Measurements from ENCODE around the gene SLC27A1. TPM values are rescaled to one million over a fixed set of nuclear protein-coding genes. Genes with fewer than 3 reads are reported as not detected.
A peak's percentile ranks its signal among the peaks of the same experiment; 100 is the strongest.

The SLC27A1 gene
- polyA plus RNA-seq, 1 of the 3 experiments (the other 2 are of a cell fraction): 15.0 TPM

DNA sequence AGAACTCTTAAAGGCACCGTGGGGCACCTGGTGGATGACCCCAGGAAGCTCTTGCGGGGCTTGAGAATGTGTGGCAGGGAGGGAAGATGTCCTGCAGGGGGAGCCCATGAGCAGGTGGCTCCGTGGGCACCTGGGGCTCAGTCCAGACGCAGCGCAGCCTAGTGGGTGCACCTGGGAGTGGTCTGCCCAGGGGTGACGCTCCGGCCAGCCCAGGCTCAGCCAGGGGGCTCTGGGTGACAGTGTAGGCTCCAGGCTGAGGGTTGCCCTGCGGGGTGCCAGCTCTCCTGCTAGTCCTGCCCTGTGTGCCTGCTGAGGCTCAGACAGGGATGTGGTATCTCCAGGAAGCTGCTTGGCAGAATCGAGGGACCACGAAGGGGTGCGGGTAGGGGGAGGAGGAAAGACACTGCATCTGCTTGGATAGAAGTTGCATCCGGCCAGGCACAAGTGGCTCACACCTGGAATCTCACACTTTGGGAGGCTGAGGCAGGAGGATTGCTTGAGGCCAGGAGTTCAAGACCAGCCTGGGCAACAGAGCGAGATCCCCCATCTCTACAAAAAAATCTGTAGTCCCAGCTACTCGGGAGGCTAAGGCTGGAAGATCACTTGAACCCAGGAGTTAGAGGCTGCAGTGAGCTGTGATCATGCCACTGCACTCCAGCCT lies 26.1 kb downstream of the SLC27A1 start:
- no peak overlapping the region for H2AFZ ChIP-seq (ENCODE audit: low read depth)
- no peaks in the 10 kb centered on the region for H3F3A ChIP-seq (replicated peaks; ENCODE audit: insufficient read depth)
- H3K9me2 ChIP-seq: no peaks in the 10 kb centered on the region
- no peaks in the 10 kb centered on the region; the same call in 1 of the 2 replicates for H3K79me2 ChIP-seq (ENCODE audit: insufficient read depth)
- H3K27ac ChIP-seq (ENCODE audit: low read depth in 2 of 2, low read length in 1 of 2): no peak overlapping the region
- H3K27me3 ChIP-seq (ENCODE audit: insufficient read depth): no peaks in the 10 kb centered on the region
- H3K4me1 ChIP-seq (ENCODE audit: control insufficient read depth in 1 of 2, insufficient read depth in 2 of 2, low read depth in 1 of 2, low read length in 1 of 2): no peaks in the 10 kb centered on the region; a peak in 1 of 4 replicates
- H3K4me2 ChIP-seq: no peak overlapping the region
- peaks cover 3 to 9% of the 10 kb centered on the region in 2 experiments for H3K36me3 ChIP-seq (replicated peaks in 1 of 2; ENCODE audit: control insufficient read depth in 1 of 2, insufficient read depth in 2 of 2, low read length in 1 of 2)
- no peaks in the 10 kb centered on the region for H3K9me3 ChIP-seq
- WGBS (ENCODE audit: low lambda C conversion rate): 80% methylated on average over 9 of the region's 14 CpGs
- ChIA-PET POLR2A (no interaction called here), CTCF (interaction anchor here (0.5 to 2.5 kb wide), 24 partner anchors 9 to 359 kb away, joined by 3 to 15 read pairs (median 4); partner anchors contain the start of genes PGLS and SLC27A1)
- no peak overlapping the region for H3K9ac ChIP-seq
- no peak overlapping the region for H3K4me3 ChIP-seq (ENCODE audit: low read depth in 2 of 2, low read length in 1 of 2)
- peaks cover 7% of the 10 kb centered on the region; the same call in 1 of the 2 replicates for H4K20me1 ChIP-seq (ENCODE audit: insufficient read depth)
- peak; percentile 91 for DNase-seq
- TF ChIP-seq FOXJ3 (CRISPR knock-in tag; IDR thresholded peaks at IDR 0.05) (no peak), EZH2phosphoT487 (IDR thresholded peaks at IDR 0.05; ENCODE audit: borderline replicate concordance, low read depth) (no peak), TEAD4 (IDR thresholded peaks at IDR 0.05; ENCODE audit: borderline replicate concordance, insufficient read depth) (no peak), MXI1 (IDR thresholded peaks at IDR 0.05; ENCODE audit: low read depth, low read length) (no peak), TCF12 (IDR thresholded peaks at IDR 0.05) (no peak), TAF1 (IDR thresholded peaks at IDR 0.05; ENCODE audit: borderline replicate concordance, low read depth, low read length) (no peak; the same call in 1 of the 2 replicates), FOXM1 (IDR thresholded peaks at IDR 0.05; ENCODE audit: low read depth) (no peak), RAD21 (IDR thresholded peaks at IDR 0.05; ENCODE audit: low read length) (peak; percentile 43), RCOR1 (IDR thresholded peaks at IDR 0.05; ENCODE audit: low read length) (no peak), EP300 (IDR thresholded peaks at IDR 0.05; ENCODE audit: borderline replicate concordance in 1 of 2, low read depth in 1 of 2, low read length in 1 of 2) (no peak), SIN3A (IDR thresholded peaks at IDR 0.05; ENCODE audit: borderline replicate concordance, low read depth, low read length) (no peak), SMC3 (IDR thresholded peaks at IDR 0.05; ENCODE audit: low read depth, low read length) (peak; percentile 38), ELF1 (IDR thresholded peaks at IDR 0.05) (no peak), NFIC (IDR thresholded peaks at IDR 0.05; ENCODE audit: borderline replicate concordance) (no peak), RXRA (IDR thresholded peaks at IDR 0.05; ENCODE audit: borderline replicate concordance, low read depth) (no peak), JUND (IDR thresholded peaks at IDR 0.05) (no peak), RFX5 (IDR thresholded peaks at IDR 0.05; ENCODE audit: low read length) (no peak), MEF2A (IDR thresholded peaks at IDR 0.05; ENCODE audit: borderline replicate concordance, low read depth) (no peak)
- TF ChIP-seq, protein P1, sequence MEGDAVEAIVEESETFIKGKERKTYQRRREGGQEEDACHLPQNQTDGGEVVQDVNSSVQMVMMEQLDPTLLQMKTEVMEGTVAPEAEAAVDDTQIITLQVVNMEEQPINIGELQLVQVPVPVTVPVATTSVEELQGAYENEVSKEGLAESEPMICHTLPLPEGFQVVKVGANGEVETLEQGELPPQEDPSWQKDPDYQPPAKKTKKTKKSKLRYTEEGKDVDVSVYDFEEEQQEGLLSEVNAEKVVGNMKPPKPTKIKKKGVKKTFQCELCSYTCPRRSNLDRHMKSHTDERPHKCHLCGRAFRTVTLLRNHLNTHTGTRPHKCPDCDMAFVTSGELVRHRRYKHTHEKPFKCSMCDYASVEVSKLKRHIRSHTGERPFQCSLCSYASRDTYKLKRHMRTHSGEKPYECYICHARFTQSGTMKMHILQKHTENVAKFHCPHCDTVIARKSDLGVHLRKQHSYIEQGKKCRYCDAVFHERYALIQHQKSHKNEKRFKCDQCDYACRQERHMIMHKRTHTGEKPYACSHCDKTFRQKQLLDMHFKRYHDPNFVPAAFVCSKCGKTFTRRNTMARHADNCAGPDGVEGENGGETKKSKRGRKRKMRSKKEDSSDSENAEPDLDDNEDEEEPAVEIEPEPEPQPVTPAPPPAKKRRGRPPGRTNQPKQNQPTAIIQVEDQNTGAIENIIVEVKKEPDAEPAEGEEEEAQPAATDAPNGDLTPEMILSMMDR (IDR thresholded peaks at IDR 0.05): peak; percentile 81
- TF ChIP-seq, protein P2, sequence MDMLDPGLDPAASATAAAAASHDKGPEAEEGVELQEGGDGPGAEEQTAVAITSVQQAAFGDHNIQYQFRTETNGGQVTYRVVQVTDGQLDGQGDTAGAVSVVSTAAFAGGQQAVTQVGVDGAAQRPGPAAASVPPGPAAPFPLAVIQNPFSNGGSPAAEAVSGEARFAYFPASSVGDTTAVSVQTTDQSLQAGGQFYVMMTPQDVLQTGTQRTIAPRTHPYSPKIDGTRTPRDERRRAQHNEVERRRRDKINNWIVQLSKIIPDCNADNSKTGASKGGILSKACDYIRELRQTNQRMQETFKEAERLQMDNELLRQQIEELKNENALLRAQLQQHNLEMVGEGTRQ (IDR thresholded peaks at IDR 0.05; ENCODE audit: borderline replicate concordance, low read depth, low read length): no peak
- TF ChIP-seq, protein P3, sequence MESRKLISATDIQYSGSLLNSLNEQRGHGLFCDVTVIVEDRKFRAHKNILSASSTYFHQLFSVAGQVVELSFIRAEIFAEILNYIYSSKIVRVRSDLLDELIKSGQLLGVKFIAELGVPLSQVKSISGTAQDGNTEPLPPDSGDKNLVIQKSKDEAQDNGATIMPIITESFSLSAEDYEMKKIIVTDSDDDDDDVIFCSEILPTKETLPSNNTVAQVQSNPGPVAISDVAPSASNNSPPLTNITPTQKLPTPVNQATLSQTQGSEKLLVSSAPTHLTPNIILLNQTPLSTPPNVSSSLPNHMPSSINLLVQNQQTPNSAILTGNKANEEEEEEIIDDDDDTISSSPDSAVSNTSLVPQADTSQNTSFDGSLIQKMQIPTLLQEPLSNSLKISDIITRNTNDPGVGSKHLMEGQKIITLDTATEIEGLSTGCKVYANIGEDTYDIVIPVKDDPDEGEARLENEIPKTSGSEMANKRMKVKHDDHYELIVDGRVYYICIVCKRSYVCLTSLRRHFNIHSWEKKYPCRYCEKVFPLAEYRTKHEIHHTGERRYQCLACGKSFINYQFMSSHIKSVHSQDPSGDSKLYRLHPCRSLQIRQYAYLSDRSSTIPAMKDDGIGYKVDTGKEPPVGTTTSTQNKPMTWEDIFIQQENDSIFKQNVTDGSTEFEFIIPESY (IDR thresholded peaks at IDR 0.05; ENCODE audit: borderline replicate concordance, low read depth): no peak
- TF ChIP-seq, protein P4, sequence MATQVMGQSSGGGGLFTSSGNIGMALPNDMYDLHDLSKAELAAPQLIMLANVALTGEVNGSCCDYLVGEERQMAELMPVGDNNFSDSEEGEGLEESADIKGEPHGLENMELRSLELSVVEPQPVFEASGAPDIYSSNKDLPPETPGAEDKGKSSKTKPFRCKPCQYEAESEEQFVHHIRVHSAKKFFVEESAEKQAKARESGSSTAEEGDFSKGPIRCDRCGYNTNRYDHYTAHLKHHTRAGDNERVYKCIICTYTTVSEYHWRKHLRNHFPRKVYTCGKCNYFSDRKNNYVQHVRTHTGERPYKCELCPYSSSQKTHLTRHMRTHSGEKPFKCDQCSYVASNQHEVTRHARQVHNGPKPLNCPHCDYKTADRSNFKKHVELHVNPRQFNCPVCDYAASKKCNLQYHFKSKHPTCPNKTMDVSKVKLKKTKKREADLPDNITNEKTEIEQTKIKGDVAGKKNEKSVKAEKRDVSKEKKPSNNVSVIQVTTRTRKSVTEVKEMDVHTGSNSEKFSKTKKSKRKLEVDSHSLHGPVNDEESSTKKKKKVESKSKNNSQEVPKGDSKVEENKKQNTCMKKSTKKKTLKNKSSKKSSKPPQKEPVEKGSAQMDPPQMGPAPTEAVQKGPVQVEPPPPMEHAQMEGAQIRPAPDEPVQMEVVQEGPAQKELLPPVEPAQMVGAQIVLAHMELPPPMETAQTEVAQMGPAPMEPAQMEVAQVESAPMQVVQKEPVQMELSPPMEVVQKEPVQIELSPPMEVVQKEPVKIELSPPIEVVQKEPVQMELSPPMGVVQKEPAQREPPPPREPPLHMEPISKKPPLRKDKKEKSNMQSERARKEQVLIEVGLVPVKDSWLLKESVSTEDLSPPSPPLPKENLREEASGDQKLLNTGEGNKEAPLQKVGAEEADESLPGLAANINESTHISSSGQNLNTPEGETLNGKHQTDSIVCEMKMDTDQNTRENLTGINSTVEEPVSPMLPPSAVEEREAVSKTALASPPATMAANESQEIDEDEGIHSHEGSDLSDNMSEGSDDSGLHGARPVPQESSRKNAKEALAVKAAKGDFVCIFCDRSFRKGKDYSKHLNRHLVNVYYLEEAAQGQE (IDR thresholded peaks at IDR 0.05; ENCODE audit: low read depth, low read length): no peak
- TF ChIP-seq, protein P5, sequence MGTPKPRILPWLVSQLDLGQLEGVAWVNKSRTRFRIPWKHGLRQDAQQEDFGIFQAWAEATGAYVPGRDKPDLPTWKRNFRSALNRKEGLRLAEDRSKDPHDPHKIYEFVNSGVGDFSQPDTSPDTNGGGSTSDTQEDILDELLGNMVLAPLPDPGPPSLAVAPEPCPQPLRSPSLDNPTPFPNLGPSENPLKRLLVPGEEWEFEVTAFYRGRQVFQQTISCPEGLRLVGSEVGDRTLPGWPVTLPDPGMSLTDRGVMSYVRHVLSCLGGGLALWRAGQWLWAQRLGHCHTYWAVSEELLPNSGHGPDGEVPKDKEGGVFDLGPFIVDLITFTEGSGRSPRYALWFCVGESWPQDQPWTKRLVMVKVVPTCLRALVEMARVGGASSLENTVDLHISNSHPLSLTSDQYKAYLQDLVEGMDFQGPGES (IDR thresholded peaks at IDR 0.05; ENCODE audit: low read depth, low read length): no peak
